HUES6 (cell line): ENCODE results near the gene COX7A2L.
"Not testable (repeated sequence)": the region's sequence is repeated elsewhere in the genome, so short reads cannot be mapped to it uniquely, and the experiment has no call there.

Experiments used
- H3K27ac ChIP-seq: 2 replicates; pipeline ENCODE4 v1.7.0; 2013; ENCODE audit warnings: low read depth, mild to moderate bottlenecking, low read length, inconsistent platforms
- H3K27me3 ChIP-seq: 2 replicates; pipeline ENCODE4 v1.6.1; 2013; ENCODE audit warnings: low read length; ENCODE audit not compliant: control insufficient read depth, insufficient read depth
- H3K36me3 ChIP-seq: 2 replicates; pipeline ENCODE4 v1.6.1; 2013; ENCODE audit warnings: low read length; ENCODE audit not compliant: control insufficient read depth, insufficient read depth
- H3K4me1 ChIP-seq: 2 replicates; pipeline ENCODE4 v1.6.1; 2013; ENCODE audit warnings: low read length; ENCODE audit not compliant: control insufficient read depth, insufficient read depth
- H3K4me3 ChIP-seq: 2 replicates; pipeline ENCODE4 v1.5.1; 2013; ENCODE audit warnings: low read depth, low read length
- H3K9ac ChIP-seq: one replicate; pipeline ENCODE4 v1.6.1; 2013; ENCODE audit warnings: mild to moderate bottlenecking, low read length
- H3K9me3 ChIP-seq: 2 replicates; pipeline ENCODE4 v1.6.1; 2013; ENCODE audit warnings: low read depth, low read length; ENCODE audit not compliant: control insufficient read depth, insufficient read depth

Gene COX7A2L

DNA sequence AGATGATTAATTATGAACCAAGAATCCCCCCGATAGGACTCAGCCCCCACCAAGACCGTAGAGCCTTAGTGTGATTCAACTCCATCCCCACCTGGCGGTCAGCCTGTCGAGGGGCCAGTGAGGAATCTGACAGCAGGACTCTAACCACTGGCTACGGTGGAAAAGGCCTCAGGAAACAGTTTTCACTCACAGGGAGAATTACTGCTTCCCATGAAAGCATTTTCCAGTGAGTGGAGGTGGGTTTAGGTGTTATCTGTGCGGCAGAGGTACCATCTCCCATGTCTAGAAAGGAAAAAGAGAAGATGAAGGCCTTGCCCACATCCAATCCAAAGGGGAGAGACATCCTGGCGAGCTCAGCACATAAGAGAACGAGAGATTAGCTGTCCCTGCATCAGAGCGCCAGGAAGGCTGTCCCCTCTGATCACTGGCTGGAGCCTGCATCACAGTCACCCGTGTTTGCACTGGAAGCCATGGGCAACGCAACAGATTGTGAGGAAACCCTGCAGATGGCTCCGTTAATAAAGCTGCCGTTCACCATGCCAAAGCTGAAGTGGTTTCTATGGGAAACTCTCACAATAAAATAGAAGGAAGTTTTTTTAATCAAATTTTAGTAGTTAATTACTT is 22.3 kb downstream of the COX7A2L start:
- no peaks in the 10 kb centered on the region for H3K27me3 ChIP-seq
- H3K4me3 ChIP-seq, result no peak overlapping the region
- H3K9ac ChIP-seq, result no peak overlapping the region
- peaks cover 47% of the 10 kb centered on the region for H3K36me3 ChIP-seq
- H3K9me3 ChIP-seq, result no peaks in the 10 kb centered on the region
- H3K4me1 ChIP-seq, result peaks cover 22% of the 10 kb centered on the region
- no peak overlapping the region for H3K27ac ChIP-seq

DNA sequence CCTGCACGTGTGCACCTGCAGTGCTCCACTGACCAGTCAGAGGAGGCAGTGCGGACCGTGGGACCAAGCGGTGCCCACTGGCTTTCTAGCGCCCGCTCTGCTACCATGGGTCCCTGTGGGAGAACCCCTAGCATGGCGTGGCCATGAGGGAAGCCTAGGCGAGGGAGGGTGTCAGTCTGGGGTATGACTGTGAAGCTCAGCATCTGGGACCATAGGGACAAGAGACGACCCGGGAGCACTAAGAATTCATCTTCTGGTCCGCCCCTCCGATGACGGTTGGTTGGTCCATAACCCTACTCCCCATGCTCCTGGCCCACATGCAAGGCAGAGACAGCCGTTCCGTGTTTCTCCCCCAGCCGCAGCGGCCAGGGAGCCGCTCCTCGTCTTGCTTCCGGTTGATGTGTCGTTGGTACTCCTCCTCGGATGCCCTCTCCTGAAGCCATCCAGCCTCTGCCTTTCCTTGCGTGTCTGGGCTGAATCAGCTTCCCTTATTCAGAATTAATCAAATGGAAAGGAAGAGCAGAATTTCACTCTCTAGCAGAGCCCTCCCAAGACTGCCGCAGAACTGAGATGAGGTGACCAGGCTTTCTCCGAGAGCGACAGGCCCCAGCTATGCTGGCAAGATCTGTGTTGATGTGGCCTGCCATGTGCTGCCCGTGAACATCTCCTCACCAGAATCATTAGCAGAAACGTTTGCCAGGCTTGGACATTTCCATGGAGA is 23.0 kb downstream of the COX7A2L start:
- Histone ChIP-seq H3K4me3 (no peak overlapping the region), H3K9me3 (no peaks in the 10 kb centered on the region), H3K9ac (no peak overlapping the region), H3K27ac (no peak overlapping the region), H3K36me3 (peaks cover 52% of the 10 kb centered on the region), H3K4me1 (peaks cover 17% of the 10 kb centered on the region), H3K27me3 (no peaks in the 10 kb centered on the region)

DNA sequence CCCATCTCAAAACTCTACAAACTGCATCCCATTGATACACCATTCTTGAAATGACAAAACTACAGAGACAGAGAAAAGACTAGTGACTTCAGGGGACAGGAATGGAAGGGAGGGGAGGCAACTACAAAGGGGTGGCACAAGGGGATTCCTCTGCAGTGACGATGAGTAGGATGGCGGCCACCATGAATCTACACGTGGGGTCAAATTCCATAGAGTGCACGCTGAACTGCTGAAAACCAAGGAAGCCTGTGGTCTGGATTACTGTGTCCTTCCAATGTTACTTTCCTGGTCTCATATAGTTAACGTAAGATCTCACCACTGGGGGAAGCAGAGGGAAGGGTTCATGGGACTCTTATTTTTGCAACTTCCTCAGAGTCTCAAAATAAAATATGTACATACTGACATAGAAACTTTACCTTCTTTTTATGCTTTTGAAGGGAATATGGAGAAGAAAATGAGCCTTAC is 23.6 kb downstream of the COX7A2L start:
- no peak overlapping the region for H3K27ac ChIP-seq

DNA sequence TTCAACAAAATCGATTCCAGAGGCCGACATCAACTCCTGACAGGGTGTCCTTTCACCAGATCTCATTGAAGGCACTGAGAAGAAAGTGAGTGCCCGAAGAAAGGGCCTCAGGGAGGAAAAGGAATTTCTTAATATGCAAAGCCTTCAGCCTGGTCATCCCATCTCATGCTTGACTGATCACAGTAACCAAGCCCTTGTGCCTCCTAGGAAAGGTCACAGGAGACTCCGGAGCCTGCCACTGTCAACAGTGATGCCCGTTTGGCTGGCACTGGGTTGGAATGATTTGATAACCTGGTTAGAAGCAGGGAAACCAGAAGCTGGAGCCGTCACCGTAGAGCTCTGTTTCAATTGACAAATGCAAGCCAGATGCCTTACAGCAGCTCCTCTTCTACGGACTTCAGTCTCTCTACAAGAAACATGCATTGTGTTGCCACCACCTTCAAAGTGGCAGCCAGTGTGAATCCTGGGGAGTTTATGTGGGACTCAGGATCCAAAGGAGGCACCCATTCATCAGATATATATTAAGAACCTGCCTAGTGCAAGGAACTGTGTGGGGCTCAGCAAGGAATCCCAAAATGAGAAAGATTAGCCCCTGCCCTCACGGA is 24.6 kb downstream of the COX7A2L start:
- H3K27ac ChIP-seq, result no peak overlapping the region
- no peaks in the 10 kb centered on the region for H3K9me3 ChIP-seq
- H3K27me3 ChIP-seq, result no peaks in the 10 kb centered on the region
- peaks cover 67% of the 10 kb centered on the region for H3K36me3 ChIP-seq
- H3K9ac ChIP-seq, result no peak overlapping the region
- H3K4me1 ChIP-seq, result peaks cover 4% of the 10 kb centered on the region; the same call in 1 of the 2 replicates
- H3K4me3 ChIP-seq, result no peak overlapping the region

More for the DNA sequence above, 23.6 kb downstream of the COX7A2L start:
- Histone ChIP-seq H3K4me3 (no peak overlapping the region), H3K4me1 (peaks cover 11% of the 10 kb centered on the region), H3K27me3 (no peaks in the 10 kb centered on the region), H3K9ac (no peak overlapping the region), H3K9me3 (no peaks in the 10 kb centered on the region), H3K36me3 (peaks cover 58% of the 10 kb centered on the region)

DNA sequence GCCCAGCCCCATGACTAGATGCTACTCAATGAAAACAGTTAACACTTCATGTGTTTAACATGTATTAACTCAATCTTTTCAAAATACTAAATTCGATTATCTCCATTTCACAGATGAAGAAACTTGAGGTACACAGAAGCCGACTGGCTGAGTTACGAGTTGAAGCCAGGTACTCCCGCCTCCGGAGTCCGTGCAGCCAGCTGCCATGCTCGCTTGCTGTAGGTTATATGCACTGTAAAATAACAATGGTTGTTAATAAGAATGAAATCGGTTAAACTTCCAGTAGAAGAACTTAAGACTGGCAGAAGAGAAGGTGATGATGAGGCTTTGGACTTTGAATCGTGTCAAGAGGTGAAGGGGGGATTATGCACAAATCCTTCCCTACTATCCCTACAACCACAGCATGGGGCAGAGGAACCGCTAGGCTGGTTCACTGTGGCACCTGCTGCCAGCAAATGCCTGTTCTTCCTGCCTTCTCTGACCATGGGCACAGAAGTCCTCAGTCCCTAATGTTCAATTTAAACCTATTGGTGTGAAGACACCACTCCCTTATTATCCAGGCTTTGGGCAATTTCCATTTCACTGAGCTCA is 25.4 kb downstream of the COX7A2L start:
- Histone ChIP-seq H3K4me3 (no peak overlapping the region), H3K9me3 (no peaks in the 10 kb centered on the region), H3K27ac (no peak overlapping the region), H3K27me3 (no peaks in the 10 kb centered on the region), H3K9ac (no peak overlapping the region), H3K36me3 (peaks cover 68% of the 10 kb centered on the region), H3K4me1 (no peaks in the 10 kb centered on the region)

DNA sequence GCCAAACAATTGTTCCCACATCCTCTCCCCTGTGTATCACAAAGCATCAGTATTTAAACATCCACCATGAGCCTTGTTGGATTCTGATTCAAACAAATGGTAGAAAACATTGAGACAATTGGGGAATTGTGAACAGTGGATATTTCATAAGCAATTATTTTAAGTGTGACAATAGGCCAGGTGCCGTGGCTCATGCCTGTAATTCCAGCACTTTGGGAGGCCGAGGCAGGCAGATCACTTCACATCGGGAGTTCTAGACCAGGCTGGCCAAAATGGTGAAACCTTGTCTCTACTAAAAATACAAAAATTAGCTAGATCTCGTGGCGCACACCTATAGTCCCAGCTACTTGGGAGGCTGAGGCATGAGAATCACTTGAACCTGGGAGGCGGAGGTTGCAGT is 26.2 kb downstream of the COX7A2L start:
- not testable (repeated sequence) for H3K27ac ChIP-seq, H3K27me3 ChIP-seq, H3K9ac ChIP-seq, H3K4me3 ChIP-seq, H3K4me1 ChIP-seq, H3K9me3 ChIP-seq
- H3K36me3 ChIP-seq, result peaks cover 68% of the 10 kb centered on the region

DNA sequence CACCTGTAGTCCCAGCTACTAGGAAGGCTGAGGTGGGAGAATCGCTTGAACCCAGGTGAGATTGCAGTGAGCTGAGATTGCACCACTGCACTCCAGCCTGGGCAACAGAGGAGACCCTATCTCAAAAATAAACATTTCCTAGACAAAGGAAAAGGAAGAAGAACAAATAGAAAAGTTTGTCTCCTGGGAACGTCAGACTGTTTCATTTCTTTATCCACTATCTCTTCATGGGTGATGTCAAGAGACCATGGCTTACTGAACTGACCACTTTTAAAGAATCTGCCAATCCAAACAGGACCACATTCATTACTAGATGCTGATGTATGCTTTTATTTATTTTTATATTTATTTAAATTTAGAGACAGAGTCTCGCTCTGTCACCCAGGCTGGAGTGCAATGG is 26.8 kb downstream of the COX7A2L start:
- no peak overlapping the region for H3K4me3 ChIP-seq
- H3K4me1 ChIP-seq, result no peaks in the 10 kb centered on the region
- H3K27ac ChIP-seq, result no peak overlapping the region
- H3K9me3 ChIP-seq, result no peaks in the 10 kb centered on the region
- H3K9ac ChIP-seq, result no peak overlapping the region
- peaks cover 73% of the 10 kb centered on the region for H3K36me3 ChIP-seq
- no peaks in the 10 kb centered on the region for H3K27me3 ChIP-seq

DNA sequence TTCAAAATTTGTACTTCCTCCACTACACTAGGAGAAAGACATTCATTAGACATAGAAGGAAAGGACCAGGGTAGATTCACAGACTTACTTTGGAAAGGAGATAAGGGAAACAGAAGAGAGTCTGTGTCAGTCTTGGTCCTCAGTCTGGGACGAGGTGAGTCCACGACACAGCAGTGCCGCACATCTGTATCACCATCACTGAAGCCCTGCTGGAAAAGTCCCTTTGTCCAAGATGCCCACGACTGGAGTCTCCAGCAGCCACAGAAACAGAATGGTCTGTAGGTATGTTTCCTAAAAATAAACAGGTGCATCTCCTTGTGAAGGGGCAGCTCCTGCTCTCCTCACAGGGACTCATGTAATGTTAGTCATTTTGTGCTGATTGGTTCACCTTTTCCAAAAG is 27.4 kb downstream of the COX7A2L start:
- H3K4me3 ChIP-seq, result no peak overlapping the region
- no peaks in the 10 kb centered on the region for H3K27me3 ChIP-seq
- no peaks in the 10 kb centered on the region for H3K4me1 ChIP-seq
- no peaks in the 10 kb centered on the region for H3K9me3 ChIP-seq
- H3K36me3 ChIP-seq, result peaks cover 75% of the 10 kb centered on the region
- no peak overlapping the region for H3K27ac ChIP-seq
- no peak overlapping the region for H3K9ac ChIP-seq

DNA sequence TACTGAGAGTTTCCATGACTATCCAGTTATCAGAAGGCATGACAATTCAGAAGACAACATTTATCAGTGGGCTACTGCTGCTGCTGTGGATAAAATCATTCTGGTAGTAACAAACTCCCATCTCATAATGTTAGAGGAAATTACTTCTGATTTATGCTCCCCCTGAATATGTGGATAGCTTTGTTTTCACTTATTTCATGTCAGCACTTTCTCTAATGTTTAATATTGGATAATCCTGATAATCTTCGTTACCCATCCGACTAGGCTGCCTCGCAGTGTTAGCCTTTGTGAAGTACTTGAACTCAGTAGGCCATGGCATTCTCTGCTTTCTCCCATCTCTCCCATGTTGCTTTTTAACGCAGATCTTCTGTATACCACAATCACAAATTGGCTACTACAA is 28.4 kb downstream of the COX7A2L start:
- peaks cover 66% of the 10 kb centered on the region for H3K36me3 ChIP-seq
- H3K4me3 ChIP-seq, result no peak overlapping the region

DNA sequence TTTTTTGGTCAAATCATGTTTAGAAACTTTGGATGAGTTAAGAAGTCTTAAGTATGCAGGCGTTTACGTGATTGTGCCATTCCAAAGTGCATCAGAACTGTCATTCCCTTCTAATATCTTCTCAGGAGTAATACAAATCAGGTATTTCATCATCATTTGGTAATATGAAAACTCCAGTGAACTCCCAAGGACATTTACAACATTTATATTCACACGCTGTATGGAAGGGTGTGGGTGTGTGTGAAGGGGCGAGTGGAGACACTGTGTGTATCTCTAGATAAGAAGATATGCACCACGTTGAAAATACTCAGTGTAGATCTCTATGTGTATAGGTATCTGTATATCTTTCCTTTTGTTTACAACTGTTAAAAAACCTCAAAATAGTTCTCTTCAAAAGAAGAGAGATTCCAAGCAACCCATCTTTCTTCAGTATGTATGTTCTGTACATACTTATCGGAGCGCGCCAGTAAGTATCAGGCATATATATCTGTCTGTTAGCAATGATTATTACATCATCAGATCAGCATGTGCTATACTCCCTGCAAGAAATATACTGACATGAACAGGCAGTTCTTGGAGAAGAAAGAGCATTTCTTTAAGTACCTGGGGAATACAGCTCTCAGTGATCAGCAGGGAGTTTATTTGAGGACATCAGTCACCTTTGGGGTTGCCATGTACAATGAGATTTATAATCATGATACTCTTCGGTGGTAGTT is 29.3 kb downstream of the COX7A2L start:
- H3K9me3 ChIP-seq, result no peaks in the 10 kb centered on the region
- no peak overlapping the region for H3K4me3 ChIP-seq
- no peaks in the 10 kb centered on the region for H3K27me3 ChIP-seq
- H3K27ac ChIP-seq, result no peak overlapping the region
- no peaks in the 10 kb centered on the region for H3K4me1 ChIP-seq
- H3K9ac ChIP-seq, result no peak overlapping the region
- H3K36me3 ChIP-seq, result peaks cover 73% of the 10 kb centered on the region

More for the DNA sequence above, 28.4 kb downstream of the COX7A2L start:
- no peak overlapping the region for H3K27ac ChIP-seq
- H3K27me3 ChIP-seq, result no peaks in the 10 kb centered on the region
- no peaks in the 10 kb centered on the region for H3K4me1 ChIP-seq
- H3K9me3 ChIP-seq, result no peaks in the 10 kb centered on the region
- no peak overlapping the region for H3K9ac ChIP-seq
